HL-60 (cell line): Measurements from ENCODE around the gene STON2.

Experiments
- DNase-seq, 2 experiments: peaks; one replicate each; pipeline ENCODE4 v3.0.0-alpha.2; 2010 to 2020; ENCODE audit warnings: low read depth in 1 of 2, low spot score in 1 of 2
- H3K27ac ChIP-seq: fragments of 250-450 bp; sonication (Bioruptor Pico); replicated peaks from 2 replicates; pipeline ENCODE4 v1.5.1; 2020; ENCODE audit warnings: mild to moderate bottlenecking, moderate library complexity
- H3K27me3 ChIP-seq: fragments of 250-450 bp; sonication (Bioruptor Pico); 2 replicates; pipeline ENCODE4 v1.5.1; 2021; ENCODE audit warnings: mild to moderate bottlenecking, moderate library complexity; ENCODE audit not compliant: insufficient read depth, poor library complexity, severe bottlenecking
- H3K4me3 ChIP-seq: replicated peaks from 2 replicates; pipeline ENCODE4 v1.5.1; 2011; ENCODE audit warnings: mild to moderate bottlenecking, control low read depth, low read length; ENCODE audit not compliant: insufficient read depth
- CTCF ChIP-seq: IDR thresholded peaks from one replicate; pipeline ENCODE4 v1.5.1; 2011; ENCODE audit warnings: low read length, control low read depth, inconsistent platforms; ENCODE audit not compliant: insufficient read depth
- GABPA ChIP-seq: IDR thresholded peaks from 2 replicates; pipeline ENCODE4 v1.6.1; 2012; ENCODE audit warnings: low read depth
- POLR2AphosphoS5 ChIP-seq: IDR thresholded peaks from 2 replicates; pipeline ENCODE4 v1.6.1; 2012; ENCODE audit warnings: low read depth
- REST ChIP-seq: IDR thresholded peaks from 2 replicates; pipeline ENCODE4 v1.6.1; 2012; ENCODE audit warnings: low read depth; ENCODE audit not compliant: insufficient replicate concordance
- SPI1 ChIP-seq: IDR thresholded peaks from 2 replicates; pipeline ENCODE4 v1.6.1; 2012; ENCODE audit warnings: low read depth, mild to moderate bottlenecking, borderline replicate concordance

STON2 gene

GRCh38 chr14:81336009-81336408 is 64.1 kb downstream of the STON2 start:
- Histone ChIP-seq H3K4me3 (no peak overlapping the region), H3K27me3 (no peaks in the 10 kb centered on the region), H3K27ac (no peak overlapping the region)
- no peak for TF ChIP-seq POLR2AphosphoS5
- TF ChIP-seq CTCF: no peak
- TF ChIP-seq SPI1: no peak
- no peak for TF ChIP-seq REST
- TF ChIP-seq GABPA: no peak
- DNase-seq: no peak

- H3K27me3 ChIP-seq: no peaks in the 10 kb centered on the region
- DNase-seq: no peak
- no peak overlapping the region for H3K4me3 ChIP-seq
- H3K27ac ChIP-seq: no peak overlapping the region
- TF ChIP-seq GABPA (no peak), CTCF (no peak), REST (no peak), POLR2AphosphoS5 (no peak), SPI1 (no peak)
Measured at GRCh38 chr14:81332725-81333124, 67.4 kb downstream of the STON2 start.

- no peaks in the 10 kb centered on the region for H3K27me3 ChIP-seq
- no peak for TF ChIP-seq SPI1
- no peak for TF ChIP-seq REST
- no peak for TF ChIP-seq GABPA
- no peak for TF ChIP-seq CTCF
- TF ChIP-seq POLR2AphosphoS5: no peak
- no peak overlapping the region for H3K27ac ChIP-seq
- DNase-seq: no peak
- no peak overlapping the region for H3K4me3 ChIP-seq
Measured at GRCh38 chr14:81331229-81332021, 68.7 kb downstream of the STON2 start.
